NCI-H748 (cell line): ENCODE results near the gene IPP.
"Not testable (repeated sequence)": the region's sequence is repeated elsewhere in the genome, so short reads cannot be mapped to it uniquely, and the experiment has no call there.

Source experiments
- DNase-seq: peaks from one replicate; lab custom pipeline; 2025; ENCODE audit not compliant: unreplicated experiment; lab: John Stamatoyannopoulos, UW

IPP gene

GRCh38 chr1:45750298-45751038 lies at the start of gene IPP:
Gene IPP (minus strand): TSS chr1:45750653. CDS start chr1:45746411, 4,242 bp downstream.
- peak; percentile 99 for DNase-seq

GRCh38 chr1:45796946-45797345 lies 46.5 kb upstream of the IPP start:
- DNase-seq = no peak

GRCh38 chr1:45796381-45796780 lies 45.9 kb upstream of the IPP start:
- no peak for DNase-seq

GRCh38 chr1:45793942-45794604 lies 43.6 kb upstream of the IPP start:
- DNase-seq = no peak

- DNase-seq = no peak
Observed at GRCh38 chr1:45792744-45793143, 42.3 kb upstream of the IPP start.

GRCh38 chr1:45789601-45790000 lies 39.1 kb upstream of the IPP start:
- DNase-seq = no peak

GRCh38 chr1:45787905-45788304 lies 37.5 kb upstream of the IPP start:
- DNase-seq = no peak

- no peak for DNase-seq
Observed at GRCh38 chr1:45785583-45785982, 35.1 kb upstream of the IPP start.

- DNase-seq = no peak
Observed at GRCh38 chr1:45775794-45776193, 25.3 kb upstream of the IPP start.

GRCh38 chr1:45772971-45773370 lies 22.5 kb upstream of the IPP start:
- no peak for DNase-seq

- no peak for DNase-seq
Observed at GRCh38 chr1:45769261-45769932, 18.9 kb upstream of the IPP start.

GRCh38 chr1:45767035-45767434 lies 16.6 kb upstream of the IPP start:
- DNase-seq = no peak

GRCh38 chr1:45765999-45766792 lies 15.7 kb upstream of the IPP start:
- no peak for DNase-seq

GRCh38 chr1:45762291-45762690 lies 11.8 kb upstream of the IPP start:
- DNase-seq = no peak

- DNase-seq = no peak
Observed at GRCh38 chr1:45755697-45756096, 5.2 kb upstream of the IPP start.

- DNase-seq = no peak
Observed at GRCh38 chr1:45753248-45754037, 3.0 kb upstream of the IPP start.

GRCh38 chr1:45752441-45753052 lies 2.1 kb upstream of the IPP start:
- DNase-seq = no peak

GRCh38 chr1:45752014-45752413 lies 1.6 kb upstream of the IPP start:
- DNase-seq = no peak

- DNase-seq = not testable (repeated sequence)
Observed at GRCh38 chr1:45751039-45751838, 786 bp upstream of the IPP start.
